HEK293 (cell line): ENCODE measurements around the gene LRRC46.

Experiments used
- CTCF ChIP-seq: fragments of 450-650 bp; formaldehyde crosslinking; IDR thresholded peaks from 2 replicates; pipeline ENCODE4 v1.5.1; 2016; ENCODE audit warnings: missing biosample characterization, missing genetic modification characterization
- REST ChIP-seq: fragments of 450-650 bp; formaldehyde crosslinking; IDR thresholded peaks from 2 replicates; pipeline ENCODE4 v1.5.1; 2016; ENCODE audit warnings: missing biosample characterization, missing genetic modification characterization
- ZBTB26 ChIP-seq: fragments of 450-650 bp; formaldehyde crosslinking; optimal IDR thresholded peaks from 2 replicates; pipeline ENCODE3; 2016; ENCODE audit warnings: missing biosample characterization, mild to moderate bottlenecking, missing genetic modification characterization
- ZBTB7A ChIP-seq: fragments of 450-650 bp; formaldehyde crosslinking; IDR thresholded peaks from 2 replicates; pipeline ENCODE4 v1.5.1; 2016; ENCODE audit warnings: low read depth, missing biosample characterization, missing genetic modification characterization
- ZEB2 ChIP-seq: fragments of 450-650 bp; formaldehyde crosslinking; IDR thresholded peaks from 2 replicates; pipeline ENCODE4 v1.5.1; 2016; ENCODE audit warnings: missing biosample characterization, missing genetic modification characterization
- ZNF121 ChIP-seq: fragments of 450-650 bp; formaldehyde crosslinking; IDR thresholded peaks from 2 replicates; pipeline ENCODE4 v1.5.1; 2016; ENCODE audit warnings: missing biosample characterization, missing genetic modification characterization
- ZNF140 ChIP-seq: fragments of 450-650 bp; formaldehyde crosslinking; IDR thresholded peaks from 2 replicates; pipeline ENCODE4 v1.5.1; 2016; ENCODE audit warnings: missing biosample characterization, missing genetic modification characterization
- ZNF302 ChIP-seq: fragments of 450-650 bp; formaldehyde crosslinking; IDR thresholded peaks from 2 replicates; pipeline ENCODE4 v1.5.1; 2016; ENCODE audit warnings: missing biosample characterization, missing genetic modification characterization, low read depth
- ZNF777 ChIP-seq: fragments of 450-650 bp; formaldehyde crosslinking; IDR thresholded peaks from 2 replicates; pipeline ENCODE4 v1.5.1; 2017; ENCODE audit warnings: missing biosample characterization, missing genetic modification characterization, borderline replicate concordance
- ZNF837 ChIP-seq: fragments of 450-650 bp; formaldehyde crosslinking; IDR thresholded peaks from 2 replicates; pipeline ENCODE4 v1.5.1; 2016; ENCODE audit warnings: missing biosample characterization, missing genetic modification characterization

GRCh38 chr17:47810200-47810821, 21.2 kb upstream of the LRRC46 start:
- TF ChIP-seq ZNF777 (tag by site-specific recombination) (no peak), CTCF (tag by site-specific recombination) (no peak), ZBTB7A (tag by site-specific recombination) (no peak), ZBTB26 (tag by site-specific recombination) (no peak), REST (tag by site-specific recombination) (no peak), ZNF302 (tag by site-specific recombination) (no peak), ZEB2 (tag by site-specific recombination) (no peak), ZNF121 (tag by site-specific recombination) (no peak), ZNF140 (tag by site-specific recombination) (no peak), ZNF837 (tag by site-specific recombination) (no peak)
